Nephron (organoid): Measurements from ENCODE around the gene DYNLT4.

Experiments
- H3K27ac Mint-ChIP-seq, 3 experiments: 2 replicates each; pipeline ENCODE4 v1.8.0; 2020; ENCODE audit warnings: mixed read lengths in 3 of 3, mild to moderate bottlenecking in 2 of 3, moderate library complexity in 1 of 3
- H3K27me3 Mint-ChIP-seq: 2 replicates; pipeline ENCODE4 v1.8.0; 2021; ENCODE audit warnings: low read depth, mild to moderate bottlenecking, moderate library complexity, mixed read lengths
- H3K36me3 Mint-ChIP-seq: 2 replicates; pipeline ENCODE4 v1.8.0; 2020; ENCODE audit warnings: low read depth, mixed read lengths
- H3K4me1 Mint-ChIP-seq: 2 replicates; pipeline ENCODE4 v1.8.0; 2020; ENCODE audit warnings: mixed read lengths
- H3K4me3 Mint-ChIP-seq, 3 experiments: 2 replicates each; pipeline ENCODE4 v1.8.0; 2020; ENCODE audit warnings: mild to moderate bottlenecking in 3 of 3, mixed read lengths in 3 of 3, moderate library complexity in 2 of 3
- H3K9me3 Mint-ChIP-seq: 2 replicates; pipeline ENCODE4 v1.8.0; 2020; ENCODE audit warnings: mixed read lengths
- CTCF ChIP-seq, 3 experiments: fragments of 200-600 bp; sonication (generic); IDR thresholded peaks; one replicate each; pipeline ENCODE4 v1.5.0; 2021; ENCODE audit warnings: antibody characterized with exemption in 3 of 3; ENCODE audit not compliant: unreplicated experiment in 3 of 3

The DYNLT4 gene

GRCh38 chr1:44849575-44850132 lies 42.5 kb upstream of the DYNLT4 start:
- no peak for TF ChIP-seq CTCF (IDR thresholded peaks at IDR 0.05; ENCODE audit: unreplicated experiment in 3 of 3)
- peaks cover 36% of the 10 kb centered on the region for H3K4me1 Mint-ChIP-seq
- no peaks in the 10 kb centered on the region for H3K27me3 Mint-ChIP-seq
- H3K36me3 Mint-ChIP-seq = peaks cover 22% of the 10 kb centered on the region
- peak overlapping the region in 2 of 3 experiments; percentile 64 to 95 for H3K27ac Mint-ChIP-seq
- no peaks in the 10 kb centered on the region for H3K9me3 Mint-ChIP-seq
- H3K4me3 Mint-ChIP-seq = no peak overlapping the region

- Mint-ChIP-seq H3K9me3 (no peaks in the 10 kb centered on the region), H3K27me3 (peaks cover 4% of the 10 kb centered on the region), H3K36me3 (peaks cover 16% of the 10 kb centered on the region), H3K4me1 (peaks cover 43% of the 10 kb centered on the region), H3K4me3 (no peak overlapping the region), H3K27ac (peak overlapping the region; percentile 18 to 95 (median 92))
- TF ChIP-seq CTCF (IDR thresholded peaks at IDR 0.05; ENCODE audit: unreplicated experiment in 3 of 3) = no peak
Observed at GRCh38 chr1:44848456-44849181, 41.5 kb upstream of the DYNLT4 start.

- Mint-ChIP-seq H3K4me3 (no peak overlapping the region), H3K27me3 (peaks cover 4% of the 10 kb centered on the region)
Observed at GRCh38 chr1:44847845-44848244, 40.7 kb upstream of the DYNLT4 start.

GRCh38 chr1:44846985-44847384 lies 39.8 kb upstream of the DYNLT4 start:
- H3K4me3 Mint-ChIP-seq = no peak overlapping the region

More at GRCh38 chr1:44847845-44848244, 40.7 kb upstream of the DYNLT4 start:
- peak overlapping the region; percentile 56 to 95 (median 92) for H3K27ac Mint-ChIP-seq
- H3K9me3 Mint-ChIP-seq = no peaks in the 10 kb centered on the region
- peaks cover 43% of the 10 kb centered on the region for H3K4me1 Mint-ChIP-seq
- peaks cover 11% of the 10 kb centered on the region for H3K36me3 Mint-ChIP-seq
- TF ChIP-seq CTCF (IDR thresholded peaks at IDR 0.05; ENCODE audit: unreplicated experiment in 3 of 3) = no peak

GRCh38 chr1:44842862-44843655 lies 35.9 kb upstream of the DYNLT4 start, which contains the start of gene PTCH2:
Gene PTCH2 (minus strand): TSS chr1:44843253. CDS start chr1:44842932, 321 bp downstream.
- H3K4me3 Mint-ChIP-seq = peak within 1 kb of the TSS; percentile 75 to 88 (median 86)
- peak within 1 kb of the TSS; percentile 58 to 86 (median 84) for H3K27ac Mint-ChIP-seq
- no peak for TF ChIP-seq CTCF (IDR thresholded peaks at IDR 0.05; ENCODE audit: unreplicated experiment in 3 of 3)
- no peaks in the 10 kb centered on the region for H3K36me3 Mint-ChIP-seq
- H3K4me1 Mint-ChIP-seq = peaks cover 41% of the 10 kb centered on the region
- peaks cover 4% of the 10 kb centered on the region for H3K27me3 Mint-ChIP-seq
- H3K9me3 Mint-ChIP-seq = no peaks in the 10 kb centered on the region

More at GRCh38 chr1:44846985-44847384, 39.8 kb upstream of the DYNLT4 start:
- Mint-ChIP-seq H3K9me3 (no peaks in the 10 kb centered on the region), H3K36me3 (peaks cover 5% of the 10 kb centered on the region), H3K27me3 (peaks cover 4% of the 10 kb centered on the region), H3K4me1 (peaks cover 45% of the 10 kb centered on the region), H3K27ac (peak overlapping the region in 2 of 3 experiments; percentile 88 to 95)
- TF ChIP-seq CTCF (IDR thresholded peaks at IDR 0.05; ENCODE audit: unreplicated experiment in 3 of 3) = no peak
